CD14-positive monocyte (primary cell): ENCODE measurements around the gene RFLNA. TPM values are rescaled to one million over a fixed set of nuclear protein-coding genes. Genes with fewer than 3 reads are reported as not detected.

Source experiments
- DNase-seq, 3 donors: peaks; one replicate each; pipeline ENCODE4 v3.0.0-alpha.2; 2011 to 2022
- H2AFZ ChIP-seq: 2 replicates; pipeline ENCODE4 v1.6.0; 2012; ENCODE audit warnings: mild to moderate bottlenecking, low read depth, low read length, inconsistent platforms; ENCODE audit not compliant: insufficient read depth, poor library complexity, severe bottlenecking
- H3K27ac ChIP-seq, 2 donors: 1 replicate in 1 of 2; 2 replicates in 1 of 2; pipeline ENCODE4 v1.5.1; 2012 to 2013; ENCODE audit warnings: low read length in 2 of 2, control low read depth in 1 of 2, inconsistent platforms in 1 of 2, low read depth in 1 of 2, mild to moderate bottlenecking in 1 of 2
- H3K27me3 ChIP-seq, 2 donors: one replicate each; pipeline versions ENCODE4 v1.6.0 to v1.6.1; 2011 to 2013; ENCODE audit warnings: low read length in 2 of 2; ENCODE audit not compliant: control insufficient read depth in 2 of 2, insufficient read depth in 2 of 2
- H3K36me3 ChIP-seq, 2 donors: replicated peaks in 1 of 2; 1 replicate in 1 of 2; 2 replicates in 1 of 2; pipeline versions ENCODE4 v1.5.1 to v1.6.1; 2012 to 2013; ENCODE audit warnings: low read length in 2 of 2, control low read depth in 1 of 2, inconsistent platforms in 1 of 2, mild to moderate bottlenecking in 1 of 2; ENCODE audit not compliant: insufficient read depth in 2 of 2, control insufficient read depth in 1 of 2
- H3K4me1 ChIP-seq, 2 donors: 1 replicate in 1 of 2; 2 replicates in 1 of 2; pipeline versions ENCODE4 v1.5.1 to v1.6.1; 2012 to 2013; ENCODE audit warnings: low read length in 2 of 2, control low read depth in 1 of 2, inconsistent platforms in 1 of 2, mild to moderate bottlenecking in 1 of 2, moderate library complexity in 1 of 2; ENCODE audit not compliant: insufficient read depth in 2 of 2, control insufficient read depth in 1 of 2
- H3K4me2 ChIP-seq: replicated peaks from 2 replicates; pipeline ENCODE3; 2012; ENCODE audit warnings: low read length, moderate library complexity, mild to moderate bottlenecking; ENCODE audit not compliant: poor library complexity, severe bottlenecking; ENCODE audit errors: extremely low read depth
- H3K4me3 ChIP-seq, 3 experiments: fragments of 200-600 bp in 1 of 3; sonication (generic) in 1 of 3; replicated peaks in 1 of 3; 1 replicate in 2 of 3; 2 replicates in 1 of 3; pipeline ENCODE4 v1.5.1; 2011 to 2013; ENCODE audit warnings: low read length in 3 of 3, mild to moderate bottlenecking in 3 of 3, control low read depth in 2 of 3, low read depth in 2 of 3, inconsistent platforms in 1 of 3, moderate library complexity in 1 of 3
- H3K79me2 ChIP-seq: 2 replicates; pipeline ENCODE4 v1.6.0; 2012; ENCODE audit warnings: mild to moderate bottlenecking, control low read depth, inconsistent platforms, low read length, moderate library complexity; ENCODE audit not compliant: insufficient read depth
- H3K9ac ChIP-seq: 2 replicates; pipeline ENCODE4 v1.6.0; 2017; ENCODE audit warnings: low read length, mild to moderate bottlenecking; ENCODE audit not compliant: insufficient read depth, poor library complexity, severe bottlenecking
- H3K9me3 ChIP-seq, 2 donors: replicated peaks in 1 of 2; 1 replicate in 1 of 2; 2 replicates in 1 of 2; pipeline versions ENCODE4 v1.5.1 to v1.6.1; 2012 to 2013; ENCODE audit warnings: low read length in 2 of 2, control low read depth in 1 of 2; ENCODE audit not compliant: control insufficient read depth in 1 of 2, insufficient read depth in 1 of 2
- H4K20me1 ChIP-seq: 2 replicates; pipeline ENCODE4 v1.6.0; 2012; ENCODE audit warnings: mild to moderate bottlenecking, low read length, control low read depth, moderate library complexity; ENCODE audit not compliant: insufficient read depth
- H3K27ac Mint-ChIP-seq, 7 donors: one replicate each; pipeline ENCODE4 v1.8.0; 2020; ENCODE audit warnings: mild to moderate bottlenecking in 7 of 7, mixed read lengths in 7 of 7, moderate library complexity in 6 of 7, inconsistent platforms in 2 of 7
- H3K27me3 Mint-ChIP-seq, 3 donors: one replicate each; pipeline ENCODE4 v1.8.0; 2021 to 2022; ENCODE audit warnings: low read depth in 3 of 3, mild to moderate bottlenecking in 3 of 3, mixed read lengths in 3 of 3, moderate library complexity in 3 of 3, inconsistent platforms in 1 of 3
- H3K36me3 Mint-ChIP-seq, 2 donors: one replicate each; pipeline ENCODE4 v1.8.0; 2020; ENCODE audit warnings: mixed read lengths in 2 of 2, inconsistent platforms in 1 of 2, mild to moderate bottlenecking in 1 of 2
- H3K4me1 Mint-ChIP-seq: one replicate; pipeline ENCODE4 v1.8.0; 2020; ENCODE audit warnings: mild to moderate bottlenecking, mixed read lengths
- H3K4me3 Mint-ChIP-seq, 2 donors: one replicate each; pipeline ENCODE4 v1.8.0; 2020; ENCODE audit warnings: mild to moderate bottlenecking in 2 of 2, mixed read lengths in 2 of 2, moderate library complexity in 1 of 2
- H3K9me3 Mint-ChIP-seq, 7 donors: one replicate each; pipeline ENCODE4 v1.8.0; 2020 to 2022; ENCODE audit warnings: mixed read lengths in 7 of 7, mild to moderate bottlenecking in 6 of 7, moderate library complexity in 6 of 7, inconsistent platforms in 2 of 7
- WGBS: methylation state at CpG from one replicate; pipeline ENCODE4 v1.1.5; 2013; ENCODE audit warnings: missing lambda C conversion rate; ENCODE audit not compliant: insufficient coverage; 5-methylcytosine and 5-hydroxymethylcytosine counted together
- intact Hi-C, 2 donors: fragments of 100-400 bp; cut with micrococcal nuclease; formaldehyde crosslinking; loops; one replicate each; pipeline versions ENCODE4 v1.15.0 to v1.15.1; 2023
- polyA plus RNA-seq, 3 donors: library from polyadenylated mRNA; depleted of rRNA in 1 of 3; unstranded in 2 of 3; stranded (reverse) in 1 of 3; fragments of 300-500 nt in 2 of 3; fragments of >200 nt in 1 of 3; fragmentation: Illumina TruSeq in 2 of 3; gene quantifications; 1 replicate in 2 of 3; 2 replicates in 1 of 3; pipeline ENCODE4 v1.2.3, GENCODE V29; 2012 to 2021
- TF ChIP-seq, protein P1 (sequence below): fragments of 200-600 bp; IDR thresholded peaks from one replicate; pipeline ENCODE4 v1.8.0; 2022; ENCODE audit warnings: antibody characterized with exemption, mild to moderate bottlenecking

RFLNA gene
- polyA plus RNA-seq, 3 donors, result not detected

DNA sequence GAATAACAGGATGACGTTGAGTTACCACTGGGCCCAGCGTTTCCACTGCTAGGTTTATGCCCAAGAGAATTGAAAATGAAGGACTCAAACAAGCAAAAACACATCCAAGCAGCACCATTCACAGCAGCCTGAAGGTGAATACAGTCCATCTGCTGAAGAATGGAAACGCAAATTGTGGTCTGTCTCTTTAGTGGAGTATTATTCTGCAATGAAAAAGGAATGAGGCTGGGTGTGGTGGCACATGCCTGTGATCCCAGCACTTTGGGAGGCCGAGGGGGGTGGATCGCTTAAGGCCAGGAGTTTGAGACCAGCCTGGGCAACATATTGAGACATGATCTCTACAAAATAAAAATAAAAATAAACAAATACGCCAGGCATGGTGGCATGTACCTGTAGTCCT is 41.9 kb upstream of the RFLNA start:
- Mint-ChIP-seq H3K27me3 (peaks cover 0 to 8% (median 3%) of the 10 kb centered on the region in 3 donors), H3K9me3 (peaks cover 0 to 4% (median under 1%) of the 10 kb centered on the region in 7 donors), H3K4me3 (no peak overlapping the region), H3K27ac (no peak overlapping the region), H3K36me3 (peaks cover 0 to 2% of the 10 kb centered on the region in 2 donors), H3K4me1 (peaks cover 34% of the 10 kb centered on the region)
- no peak overlapping the region for H3K4me2 ChIP-seq
- TF ChIP-seq, protein P1, sequence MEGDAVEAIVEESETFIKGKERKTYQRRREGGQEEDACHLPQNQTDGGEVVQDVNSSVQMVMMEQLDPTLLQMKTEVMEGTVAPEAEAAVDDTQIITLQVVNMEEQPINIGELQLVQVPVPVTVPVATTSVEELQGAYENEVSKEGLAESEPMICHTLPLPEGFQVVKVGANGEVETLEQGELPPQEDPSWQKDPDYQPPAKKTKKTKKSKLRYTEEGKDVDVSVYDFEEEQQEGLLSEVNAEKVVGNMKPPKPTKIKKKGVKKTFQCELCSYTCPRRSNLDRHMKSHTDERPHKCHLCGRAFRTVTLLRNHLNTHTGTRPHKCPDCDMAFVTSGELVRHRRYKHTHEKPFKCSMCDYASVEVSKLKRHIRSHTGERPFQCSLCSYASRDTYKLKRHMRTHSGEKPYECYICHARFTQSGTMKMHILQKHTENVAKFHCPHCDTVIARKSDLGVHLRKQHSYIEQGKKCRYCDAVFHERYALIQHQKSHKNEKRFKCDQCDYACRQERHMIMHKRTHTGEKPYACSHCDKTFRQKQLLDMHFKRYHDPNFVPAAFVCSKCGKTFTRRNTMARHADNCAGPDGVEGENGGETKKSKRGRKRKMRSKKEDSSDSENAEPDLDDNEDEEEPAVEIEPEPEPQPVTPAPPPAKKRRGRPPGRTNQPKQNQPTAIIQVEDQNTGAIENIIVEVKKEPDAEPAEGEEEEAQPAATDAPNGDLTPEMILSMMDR, result no peak
- H3K9me3 ChIP-seq, result peaks cover 0 to under 1% of the 10 kb centered on the region in 2 donors
- 100% methylated on average over 2 of the region's 6 CpGs for WGBS
- H3K36me3 ChIP-seq, result no peaks in the 10 kb centered on the region
- H3K27ac ChIP-seq, result no peak overlapping the region
- H3K4me3 ChIP-seq, result no peak overlapping the region
- H3K4me1 ChIP-seq, result peaks cover 30 to 33% of the 10 kb centered on the region in 2 donors
- no peaks in the 10 kb centered on the region for H3K79me2 ChIP-seq
- H3K9ac ChIP-seq, result no peak overlapping the region
- no peak overlapping the region for H2AFZ ChIP-seq
- intact Hi-C loops, result no loop called here
- DNase-seq, result no peak
- H3K27me3 ChIP-seq, result no peaks in the 10 kb centered on the region
- no peaks in the 10 kb centered on the region for H4K20me1 ChIP-seq

DNA sequence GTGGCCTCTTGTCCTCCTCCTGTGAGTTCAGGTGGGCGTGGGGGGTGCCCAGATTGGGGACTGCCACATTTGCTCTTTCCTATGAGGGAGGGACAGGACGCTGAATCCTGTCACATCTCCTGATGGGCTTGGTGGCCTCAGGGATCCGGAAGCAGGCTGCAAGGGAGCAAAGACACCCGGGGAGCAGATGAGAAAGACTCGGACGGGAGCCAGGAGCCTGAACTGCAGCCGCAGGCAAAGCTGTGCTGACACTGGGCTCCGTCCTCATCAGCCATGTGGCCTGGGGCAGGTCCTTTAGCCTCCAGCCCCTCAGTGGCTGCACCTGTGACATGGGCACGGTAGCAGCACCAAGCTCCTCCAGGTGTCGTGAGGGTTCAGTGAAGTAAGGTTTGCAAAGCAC is 40.8 kb upstream of the RFLNA start:
- H3K4me1 Mint-ChIP-seq, result peaks cover 36% of the 10 kb centered on the region
- H3K36me3 ChIP-seq, result no peaks in the 10 kb centered on the region
- H2AFZ ChIP-seq, result no peak overlapping the region
- H3K27me3 Mint-ChIP-seq, result peaks cover 3 to 13% (median 7%) of the 10 kb centered on the region in 3 donors
- no peaks in the 10 kb centered on the region for H3K79me2 ChIP-seq
- H3K9me3 Mint-ChIP-seq, result peaks cover 0 to 3% (median 0%) of the 10 kb centered on the region in 7 donors
- H3K27ac ChIP-seq, result no peak overlapping the region
- H3K4me3 Mint-ChIP-seq, result no peak overlapping the region
- H3K4me2 ChIP-seq, result no peak overlapping the region
- no peaks in the 10 kb centered on the region for H3K9me3 ChIP-seq
- H3K9ac ChIP-seq, result no peak overlapping the region
- WGBS, result 95% methylated on average over 10 of the region's 10 CpGs
- no peak for DNase-seq
- H3K27me3 ChIP-seq, result peaks cover 0 to 3% of the 10 kb centered on the region in 2 donors
- H3K4me1 ChIP-seq, result peaks cover 25 to 32% of the 10 kb centered on the region in 2 donors
- intact Hi-C loops, result no loop called here
- TF ChIP-seq, protein P1, result no peak
- no peak overlapping the region for H3K27ac Mint-ChIP-seq
- H3K4me3 ChIP-seq, result no peak overlapping the region
- peaks cover 0 to 2% of the 10 kb centered on the region in 2 donors for H3K36me3 Mint-ChIP-seq
- no peaks in the 10 kb centered on the region for H4K20me1 ChIP-seq
